ENCODE data around the gene FNBP1.
"Not testable (repeated sequence)": the region's sequence is repeated elsewhere in the genome, so short reads cannot be mapped to it uniquely, and the experiment has no call there.

Gene FNBP1

GRCh38 chr9:129946246-129946995 lies 96.6 kb downstream of the FNBP1 start:
- no peak for DNase-seq

GRCh38 chr9:129945314-129945713 lies 97.7 kb downstream of the FNBP1 start:
- no peak for DNase-seq

GRCh38 chr9:129944506-129945116 lies 98.4 kb downstream of the FNBP1 start:
- no peak for DNase-seq

GRCh38 chr9:129939431-129939830 lies 103.6 kb downstream of the FNBP1 start:
- DNase-seq, result no peak

GRCh38 chr9:129938291-129938979 lies 104.6 kb downstream of the FNBP1 start:
- DNase-seq, result peak; percentile 17

DNA sequence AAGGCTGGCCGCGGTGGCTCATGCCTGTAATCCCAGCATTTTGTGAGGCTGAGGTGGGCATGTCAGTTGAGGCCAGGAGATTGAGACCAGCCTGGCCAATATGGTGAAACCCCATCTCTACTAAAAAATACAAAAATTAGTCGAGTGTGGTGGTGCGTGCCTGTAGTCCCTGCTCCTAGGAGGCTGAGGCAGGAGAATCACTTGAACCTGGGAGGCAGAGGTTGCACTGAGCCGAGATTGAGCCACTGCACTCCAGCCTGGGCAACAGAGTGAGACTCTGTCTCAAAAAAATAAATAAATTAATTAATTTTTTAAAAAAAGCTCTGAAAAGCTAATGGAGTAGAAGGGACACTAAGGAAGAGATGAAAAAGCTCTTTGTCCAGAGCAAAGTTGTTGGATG lies 105.1 kb downstream of the FNBP1 start:
- not testable (repeated sequence) for DNase-seq

DNA sequence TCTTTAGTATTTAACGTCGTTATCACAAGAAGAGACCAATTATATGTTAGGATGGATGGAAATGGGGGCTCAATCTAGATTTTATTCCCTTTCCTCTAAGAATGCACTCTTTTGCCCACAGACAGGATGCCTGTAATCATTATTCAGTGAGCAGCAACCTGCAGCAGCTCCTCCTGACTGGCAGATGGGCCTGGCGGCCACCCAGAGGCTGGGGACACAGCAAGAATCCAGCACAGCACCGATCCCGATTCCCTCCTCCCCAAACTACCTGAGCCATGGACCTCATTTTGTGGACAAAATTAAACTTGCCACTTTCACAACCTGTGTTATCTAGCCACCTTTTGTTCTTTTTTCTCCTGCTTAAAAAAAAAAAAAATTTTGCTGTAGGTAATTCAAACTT lies 106.8 kb downstream of the FNBP1 start:
- DNase-seq, result no peak

- DNase-seq, result no peak
Observed at GRCh38 chr9:129934780-129935179, 108.2 kb downstream of the FNBP1 start.

- DNase-seq, result no peak
Observed at GRCh38 chr9:129934041-129934591, 108.9 kb downstream of the FNBP1 start.

DNA sequence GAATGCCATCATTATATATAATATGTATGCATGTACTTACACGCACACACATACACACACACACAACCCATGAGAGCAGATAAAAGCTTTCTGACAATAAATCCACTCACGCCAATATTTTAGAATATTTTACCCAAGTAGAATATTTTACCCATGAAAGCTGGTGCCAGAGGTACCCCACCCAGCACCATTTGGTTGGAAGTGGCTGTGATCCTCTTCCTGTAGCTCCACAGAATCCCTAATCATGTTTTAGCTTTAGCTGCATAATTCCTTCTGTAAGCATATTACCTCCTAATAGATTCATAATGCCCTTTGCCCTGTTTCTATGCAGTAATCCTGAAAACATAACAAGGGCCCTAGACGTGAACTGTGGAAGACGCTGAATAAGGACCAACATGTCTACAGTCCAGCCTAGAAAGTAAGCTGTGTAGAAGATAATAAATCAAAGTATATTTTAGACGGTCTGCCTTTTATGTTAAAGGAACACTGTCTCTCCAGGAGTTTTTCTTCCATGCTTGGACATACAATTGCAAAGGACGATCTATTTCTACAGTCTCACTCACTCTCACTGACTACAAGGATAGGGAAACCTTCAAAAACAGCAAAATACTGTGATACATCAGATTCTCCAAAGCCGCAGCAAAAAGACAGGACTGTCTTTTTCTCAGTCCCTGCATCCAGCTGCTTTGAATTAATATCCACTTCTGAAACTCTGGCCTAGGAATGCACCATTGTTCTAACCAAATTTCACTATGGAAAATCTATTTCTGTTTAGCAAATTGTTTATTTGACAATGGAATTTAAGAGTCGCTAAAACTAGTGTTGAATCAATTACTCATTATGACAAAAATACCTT lies 109.6 kb downstream of the FNBP1 start:
- no peak for DNase-seq

DNA sequence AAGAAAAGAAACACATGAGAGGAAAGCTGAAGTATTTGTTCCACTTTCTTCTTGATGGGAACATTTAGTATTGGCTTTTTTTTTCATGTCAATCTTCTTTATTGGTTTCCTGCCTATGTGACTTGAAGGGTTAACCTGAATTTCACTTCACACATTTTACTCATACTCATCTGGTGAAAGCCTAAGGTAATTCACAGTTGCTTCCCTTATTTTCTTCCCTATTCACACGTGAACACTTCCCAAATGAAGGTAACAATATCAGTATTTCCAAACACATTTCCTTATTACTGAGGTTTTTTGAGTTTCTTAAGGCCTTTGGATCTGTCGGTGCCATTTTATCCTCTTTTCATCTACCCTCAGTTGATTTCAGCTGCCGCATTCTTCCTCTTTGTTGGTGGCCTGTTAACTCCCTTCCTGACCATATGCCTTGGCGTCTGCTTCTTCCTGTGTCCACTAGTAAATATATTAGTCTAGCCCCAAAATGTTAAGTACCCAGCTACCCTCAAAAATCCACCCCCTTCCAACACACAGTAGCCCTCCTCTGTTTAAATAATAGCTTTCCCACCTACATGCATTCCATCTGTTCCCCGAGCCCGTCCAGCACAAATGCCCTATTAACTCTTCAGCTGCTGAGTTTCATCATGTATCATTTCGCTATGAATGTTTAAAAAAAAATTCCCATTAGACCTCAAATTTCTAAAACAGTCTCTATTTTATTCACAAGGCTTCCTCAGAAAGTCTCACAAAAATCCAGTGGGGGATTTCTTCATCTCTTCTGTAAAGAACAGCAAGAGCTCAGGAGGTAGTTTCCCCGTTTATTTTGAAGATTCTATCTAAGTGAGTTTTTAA lies 110.5 kb downstream of the FNBP1 start:
- DNase-seq, result no peak

GRCh38 chr9:129930743-129931142 lies 112.2 kb downstream of the FNBP1 start:
- DNase-seq, result no peak

DNA sequence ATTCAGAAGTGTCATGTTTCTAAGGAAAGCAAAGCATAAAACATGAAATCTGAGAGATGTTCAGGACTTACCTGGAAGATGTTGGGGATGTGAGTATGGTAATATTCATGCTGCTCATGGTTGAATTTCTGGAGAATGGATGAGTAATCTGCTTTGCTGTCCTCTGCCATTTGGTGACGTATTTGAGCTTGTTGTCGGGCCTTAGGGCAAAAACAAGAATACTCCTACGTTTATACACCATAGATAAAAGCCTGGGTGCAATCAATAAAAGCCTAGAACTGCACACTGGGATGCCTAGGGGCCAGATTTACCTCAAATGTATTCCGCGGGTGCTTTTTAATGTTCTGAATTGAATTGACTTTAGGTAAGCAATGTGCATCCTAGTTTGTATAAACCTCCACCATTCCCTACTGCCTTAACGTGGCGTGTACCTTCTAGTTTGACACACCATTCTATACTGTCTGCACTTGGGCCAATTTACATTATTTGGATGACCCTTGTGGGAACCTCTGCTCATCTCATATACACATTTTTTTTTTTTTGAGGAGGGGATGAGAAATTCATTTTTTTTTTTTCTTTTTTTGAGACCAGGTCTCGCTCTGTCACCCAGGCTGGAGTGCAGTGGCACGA lies 113.4 kb downstream of the FNBP1 start:
- no peak for DNase-seq

- DNase-seq, result no peak
Observed at GRCh38 chr9:129923589-129923988, 119.4 kb downstream of the FNBP1 start.

- DNase-seq, result no peak
Observed at GRCh38 chr9:129921905-129922304, 121.1 kb downstream of the FNBP1 start.

DNA sequence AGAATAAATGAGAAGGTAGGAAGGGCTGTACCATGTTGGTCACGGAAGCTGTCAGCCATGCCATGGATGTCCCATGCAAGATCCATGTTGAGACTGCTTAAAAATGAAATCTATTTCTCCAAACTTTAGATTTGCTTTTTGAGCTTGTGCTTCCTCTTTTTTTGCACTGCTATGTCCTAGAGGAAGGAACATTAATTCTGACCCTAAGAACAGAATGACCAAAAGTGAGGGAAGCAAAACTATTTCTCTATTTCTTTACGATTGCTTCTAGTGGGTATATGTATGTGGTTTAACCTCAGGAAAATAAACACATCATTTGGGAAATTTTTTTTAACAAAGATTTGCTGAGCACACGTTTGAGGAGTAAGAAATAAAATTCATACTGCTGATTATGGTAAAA lies 123.1 kb downstream of the FNBP1 start:
- DNase-seq, result no peak

- no peak for DNase-seq
Observed at GRCh38 chr9:129919277-129919676, 123.7 kb downstream of the FNBP1 start.

- no peak for DNase-seq
Observed at GRCh38 chr9:129918296-129918950, 124.6 kb downstream of the FNBP1 start.

GRCh38 chr9:129916707-129917106 lies 126.3 kb downstream of the FNBP1 start:
- DNase-seq, result no peak

GRCh38 chr9:129914051-129914450 lies 128.9 kb downstream of the FNBP1 start:
- no peak for DNase-seq

Data from HCEC 1CT (cell line).